GM06990 (cell line): ENCODE results near the gene FAM13C.

Experiments
- DNase-seq: peaks from one replicate; pipeline ENCODE4 v3.0.0-alpha.2; 2011; ENCODE audit not compliant: insufficient read length; ENCODE audit errors: extremely low read depth
- H3K27me3 ChIP-seq: replicated peaks from 2 replicates; pipeline ENCODE4 v1.6.0; 2011; ENCODE audit warnings: low read length; ENCODE audit not compliant: control insufficient read depth, insufficient read depth
- H3K36me3 ChIP-seq: 2 replicates; pipeline ENCODE4 v1.5.1; 2011; ENCODE audit warnings: low read length; ENCODE audit not compliant: control insufficient read depth, insufficient read depth
- H3K4me3 ChIP-seq: replicated peaks from 2 replicates; pipeline ENCODE4 v1.5.1; 2011; ENCODE audit warnings: low read depth, mild to moderate bottlenecking, control low read depth, low read length
- CTCF ChIP-seq: IDR thresholded peaks from 2 replicates; pipeline ENCODE4 v1.5.1; 2011; ENCODE audit warnings: low read length, control low read depth, mild to moderate bottlenecking, inconsistent platforms; ENCODE audit not compliant: insufficient read depth, poor library complexity, severe bottlenecking

FAM13C gene

DNA sequence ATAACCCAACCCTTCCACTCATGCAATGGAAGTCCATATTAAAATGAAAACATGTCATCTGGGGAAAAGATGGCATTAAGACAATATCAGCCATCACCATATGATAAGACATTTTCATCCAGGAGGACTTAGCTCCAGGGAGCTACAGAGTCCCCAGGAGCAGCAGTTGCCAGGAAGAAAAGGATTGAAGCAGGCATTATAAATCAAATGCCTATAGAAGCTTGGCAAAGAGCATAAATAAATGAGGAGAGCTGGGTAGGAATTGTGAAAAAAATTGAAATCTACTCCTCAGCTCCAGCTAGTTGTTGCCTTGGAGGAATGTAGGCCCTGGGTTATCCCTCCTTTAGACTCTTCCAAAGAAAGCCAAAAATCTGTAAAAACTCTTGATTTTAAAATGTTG is 42.5 kb downstream of the FAM13C start:
- no peak for DNase-seq
- Histone ChIP-seq H3K36me3 (no peaks in the 10 kb centered on the region), H3K27me3 (no peaks in the 10 kb centered on the region; the same call in 1 of the 2 replicates), H3K4me3 (no peak overlapping the region)
- no peak for TF ChIP-seq CTCF

DNA sequence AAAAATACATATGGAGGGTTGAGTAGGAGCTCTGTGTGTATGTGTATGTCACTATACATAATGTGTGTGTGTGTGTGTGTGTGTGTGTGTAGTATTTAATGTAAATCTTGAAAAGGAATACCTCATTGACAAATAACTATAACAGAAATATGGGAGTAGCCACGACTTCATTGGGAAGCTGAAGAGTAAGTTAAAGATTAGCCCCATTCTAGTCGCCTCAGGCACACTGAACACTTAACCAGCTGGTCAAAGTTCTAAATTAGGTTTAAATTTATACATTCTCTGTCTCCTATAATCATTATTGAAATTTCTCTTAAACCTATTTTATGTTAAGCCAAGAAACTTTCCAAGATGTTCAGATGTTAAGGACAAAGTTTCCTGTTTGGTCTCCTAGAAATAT is 45.3 kb downstream of the FAM13C start:
- Histone ChIP-seq H3K4me3 (no peak overlapping the region), H3K36me3 (no peaks in the 10 kb centered on the region), H3K27me3 (no peaks in the 10 kb centered on the region)
- no peak for DNase-seq
- no peak for TF ChIP-seq CTCF

- H3K36me3 ChIP-seq = no peaks in the 10 kb centered on the region
- no peaks in the 10 kb centered on the region for H3K27me3 ChIP-seq
- no peak for TF ChIP-seq CTCF
- no peak for DNase-seq
- no peak overlapping the region for H3K4me3 ChIP-seq
These were observed 46.9 kb downstream of the FAM13C start for GRCh38 chr10:59315465-59315864.

DNA sequence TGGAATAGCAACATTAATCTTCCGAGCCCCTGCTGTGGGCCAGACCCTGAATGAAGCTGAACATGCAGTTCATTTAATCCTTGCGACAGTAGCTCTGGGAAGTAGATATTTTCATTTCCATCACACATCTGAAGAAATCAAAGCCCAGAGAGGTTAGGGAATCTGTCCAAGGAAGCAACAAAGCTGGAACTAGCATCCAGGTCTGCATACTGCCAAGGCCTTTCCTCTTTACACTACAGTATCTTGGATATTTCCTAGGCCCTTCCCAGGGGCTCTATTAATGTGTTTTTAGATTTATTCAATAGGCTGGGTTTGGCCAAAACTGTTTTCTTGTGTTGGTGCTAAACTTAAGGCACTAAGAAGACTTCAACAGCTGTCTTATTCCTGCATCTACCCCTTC is 48.1 kb downstream of the FAM13C start:
- no peak for DNase-seq
- Histone ChIP-seq H3K27me3 (no peaks in the 10 kb centered on the region), H3K36me3 (no peaks in the 10 kb centered on the region), H3K4me3 (no peak overlapping the region)
- no peak for TF ChIP-seq CTCF

GRCh38 chr10:59312247-59312646 is 50.1 kb downstream of the FAM13C start:
- no peak for TF ChIP-seq CTCF
- H3K27me3 ChIP-seq = no peaks in the 10 kb centered on the region
- no peak overlapping the region for H3K4me3 ChIP-seq
- H3K36me3 ChIP-seq = no peaks in the 10 kb centered on the region
- DNase-seq = no peak

DNA sequence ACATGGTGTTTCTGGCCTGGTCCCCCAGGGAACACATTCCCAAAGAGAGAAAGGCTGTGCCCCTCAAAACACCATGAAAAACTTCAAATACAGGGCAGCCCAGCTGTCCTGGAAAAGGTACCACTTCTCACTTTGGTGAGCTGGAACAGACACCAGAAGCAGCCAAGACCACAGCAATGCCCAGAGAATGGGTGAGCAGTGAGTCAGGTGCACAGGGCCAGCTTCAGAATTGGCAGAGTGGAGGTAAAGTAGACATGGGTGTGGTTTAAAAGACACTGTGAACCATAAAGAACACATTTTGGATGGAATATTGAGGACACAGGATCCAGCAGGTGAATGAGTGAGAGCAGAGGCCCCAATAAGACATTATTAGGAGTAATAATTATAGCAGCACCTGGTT is 51.3 kb downstream of the FAM13C start:
- Histone ChIP-seq H3K36me3 (no peaks in the 10 kb centered on the region), H3K4me3 (no peak overlapping the region), H3K27me3 (no peaks in the 10 kb centered on the region)
- TF ChIP-seq CTCF = no peak
- DNase-seq = no peak
